SK-MEL-5 (cell line): ENCODE measurements around the gene XNDC1N. TPM values are rescaled to one million over a fixed set of nuclear protein-coding genes. Genes with fewer than 3 reads are reported as not detected.
"Not testable (repeated sequence)": the region's sequence is repeated elsewhere in the genome, so short reads cannot be mapped to it uniquely, and the experiment has no call there.

Source experiments
- DNase-seq: peaks from one replicate; pipeline ENCODE4 v3.0.0-alpha.2; 2016; ENCODE audit warnings: low read depth, low spot score
- in situ Hi-C: cut with HindIII; loops from 2 replicates; pipeline ENCODE4 v1.10.0; 2016; ENCODE audit warnings: low sequenced_read_pairs, high pct_unique_total_duplicates, low pct_unique_long_range_greater_than_20kb
- total RNA-seq: library from RNA; depleted of rRNA; stranded (reverse); fragments of >200 nt; shearing (Covaris generic); gene quantifications from 2 replicates; pipeline ENCODE4 v1.2.3, GENCODE V29; 2014

The XNDC1N gene
- total RNA-seq, 1 experiment from 2014 or later: 5.1 TPM

DNA sequence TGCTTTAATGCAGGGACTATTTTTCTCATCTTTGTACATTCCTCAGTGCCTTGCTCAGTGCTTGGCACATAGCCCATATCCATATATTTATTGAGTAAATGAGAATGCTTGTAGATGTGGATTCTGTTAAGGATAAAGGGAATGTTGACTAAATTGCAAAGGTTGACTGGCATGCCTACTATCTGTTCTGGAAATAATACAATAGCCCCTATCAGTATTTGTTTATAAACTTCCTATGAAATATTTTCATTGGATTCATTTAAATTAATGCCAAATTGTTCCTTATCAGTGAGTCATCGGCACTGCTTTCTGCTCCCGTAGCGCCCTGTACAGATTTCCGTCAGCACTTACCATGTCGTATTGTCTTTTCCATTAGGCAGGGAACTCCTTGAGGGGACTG, 8.4 kb upstream of the XNDC1N start:
- DNase-seq: no peak
- in situ Hi-C loops: no loop called here

DNA sequence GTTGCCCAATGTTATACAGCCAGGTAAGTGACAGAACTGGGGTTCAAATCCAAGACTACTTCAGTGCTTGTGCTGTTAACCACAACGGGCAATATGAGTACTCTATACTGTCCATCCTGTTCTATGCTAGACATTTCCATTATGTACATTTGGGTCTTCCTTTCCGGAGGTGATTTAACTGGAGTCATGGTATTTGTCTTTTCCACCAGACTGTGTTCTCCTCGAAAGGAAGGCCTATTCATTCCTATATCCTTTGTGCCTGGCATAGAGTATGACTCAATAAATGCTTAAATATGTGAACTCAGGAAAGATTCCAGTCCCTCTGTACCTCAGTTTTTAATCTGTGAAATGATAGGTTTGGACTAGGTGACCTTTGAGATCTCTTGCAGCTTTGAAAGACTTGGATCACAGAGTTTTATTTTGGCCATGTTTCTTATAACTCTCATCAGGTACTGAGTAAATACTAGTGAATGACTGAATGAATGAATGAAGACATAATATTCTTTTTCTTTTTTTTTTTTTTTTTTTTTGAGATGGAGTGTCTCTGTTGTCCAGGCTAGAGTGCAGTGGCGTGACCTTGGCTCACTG, 7.0 kb upstream of the XNDC1N start:
- DNase-seq: no peak
- in situ Hi-C loops: no loop called here

DNA sequence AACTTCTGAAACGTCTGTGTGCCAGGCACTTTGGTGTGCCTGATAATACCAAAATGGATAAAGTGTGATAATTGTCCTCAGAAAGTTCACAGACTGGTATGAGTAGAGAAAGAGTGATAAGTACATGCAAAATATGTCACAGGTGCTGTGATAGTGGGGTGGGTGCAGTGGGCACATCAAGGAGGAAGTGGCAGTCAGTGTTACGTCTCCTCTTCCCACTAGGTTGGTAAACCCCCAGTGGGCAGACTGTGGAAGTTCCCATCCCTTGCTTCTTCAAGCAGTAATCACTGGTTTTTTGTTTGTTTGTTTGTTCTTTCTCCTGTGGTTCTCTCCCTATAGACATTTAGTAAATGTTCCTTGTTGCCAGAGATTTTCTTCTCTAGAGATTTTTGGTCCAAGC, 5.8 kb upstream of the XNDC1N start:
- peak; percentile 32 for DNase-seq

GRCh38 chr11:71933141-71933933, 4.9 kb upstream of the XNDC1N start:
- DNase-seq: no peak
- in situ Hi-C loops: no loop called here

More for the DNA sequence above, 5.8 kb upstream of the XNDC1N start:
- in situ Hi-C loops: no loop called here

DNA sequence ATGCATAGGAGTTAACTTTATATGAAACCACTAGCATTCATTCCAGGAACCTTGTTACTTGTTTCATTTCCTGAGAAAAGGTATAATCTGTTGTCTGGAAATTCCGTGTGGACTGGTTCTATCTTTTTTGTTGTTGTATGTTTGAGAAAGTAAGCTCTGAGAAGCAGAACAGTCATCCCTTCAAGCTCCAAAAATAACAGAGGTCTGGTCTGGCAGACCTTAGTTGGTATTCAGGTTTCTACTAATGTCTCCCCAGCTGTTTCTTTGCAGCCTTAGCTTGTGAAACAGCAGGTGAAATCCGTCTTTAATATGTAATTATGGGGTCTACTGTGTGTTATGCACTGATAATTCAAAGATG, 2.8 kb upstream of the XNDC1N start:
- DNase-seq: no peak
- in situ Hi-C loops: no loop called here

DNA sequence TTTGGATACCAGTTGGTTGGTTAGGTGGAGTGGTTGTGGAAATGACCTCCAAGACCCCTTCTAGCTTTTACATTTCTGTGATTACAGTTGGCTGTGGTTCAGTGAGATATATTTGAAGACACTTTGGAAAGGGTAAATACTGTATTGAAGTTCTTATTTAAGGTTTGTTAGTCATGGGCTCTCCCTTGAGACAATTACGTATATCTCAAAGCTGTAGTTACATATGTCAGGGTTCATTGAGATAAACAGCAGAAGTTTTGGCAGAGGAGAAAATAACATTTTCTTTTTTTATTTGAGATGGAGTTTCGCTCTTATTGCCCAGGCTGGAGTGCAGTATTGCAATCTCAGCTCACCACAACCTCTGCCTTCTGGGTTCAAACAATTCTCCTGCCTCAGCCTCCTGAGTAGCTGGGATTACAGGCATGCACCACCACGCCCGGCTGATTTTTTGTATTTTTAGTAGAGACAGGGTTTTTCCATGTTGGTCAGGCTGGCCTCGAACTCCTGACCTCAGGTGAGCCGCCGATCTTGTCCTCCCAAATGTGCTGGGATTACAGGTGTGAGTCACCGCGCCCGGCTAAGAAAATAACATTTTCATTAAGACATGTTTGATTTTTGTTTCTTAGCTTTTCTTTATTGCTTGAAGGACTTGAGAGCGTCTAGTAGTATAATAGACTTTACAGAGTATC, 2.3 kb upstream of the XNDC1N start:
- DNase-seq: no peak
- in situ Hi-C loops: no loop called here

DNA sequence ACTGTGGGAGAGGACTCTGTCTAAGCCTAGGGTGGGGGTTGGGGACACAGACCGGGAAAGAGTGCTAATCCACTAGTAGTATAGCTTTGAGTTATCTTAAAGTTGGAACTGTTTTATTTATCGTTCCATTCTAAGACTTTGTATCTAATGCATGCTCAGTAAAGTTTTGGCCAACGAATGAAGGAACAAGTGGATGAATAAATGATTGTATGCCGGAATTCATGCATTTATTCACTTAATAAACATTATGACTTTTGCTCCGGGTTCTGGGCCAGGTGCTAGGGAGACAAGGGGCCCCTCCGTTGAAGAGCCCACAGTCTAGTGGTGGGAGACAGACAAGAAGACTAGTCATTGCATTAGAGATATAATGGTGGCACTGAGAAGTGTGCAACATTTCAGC, 1.1 kb upstream of the XNDC1N start:
- DNase-seq: no peak
- in situ Hi-C loops: no loop called here

DNA sequence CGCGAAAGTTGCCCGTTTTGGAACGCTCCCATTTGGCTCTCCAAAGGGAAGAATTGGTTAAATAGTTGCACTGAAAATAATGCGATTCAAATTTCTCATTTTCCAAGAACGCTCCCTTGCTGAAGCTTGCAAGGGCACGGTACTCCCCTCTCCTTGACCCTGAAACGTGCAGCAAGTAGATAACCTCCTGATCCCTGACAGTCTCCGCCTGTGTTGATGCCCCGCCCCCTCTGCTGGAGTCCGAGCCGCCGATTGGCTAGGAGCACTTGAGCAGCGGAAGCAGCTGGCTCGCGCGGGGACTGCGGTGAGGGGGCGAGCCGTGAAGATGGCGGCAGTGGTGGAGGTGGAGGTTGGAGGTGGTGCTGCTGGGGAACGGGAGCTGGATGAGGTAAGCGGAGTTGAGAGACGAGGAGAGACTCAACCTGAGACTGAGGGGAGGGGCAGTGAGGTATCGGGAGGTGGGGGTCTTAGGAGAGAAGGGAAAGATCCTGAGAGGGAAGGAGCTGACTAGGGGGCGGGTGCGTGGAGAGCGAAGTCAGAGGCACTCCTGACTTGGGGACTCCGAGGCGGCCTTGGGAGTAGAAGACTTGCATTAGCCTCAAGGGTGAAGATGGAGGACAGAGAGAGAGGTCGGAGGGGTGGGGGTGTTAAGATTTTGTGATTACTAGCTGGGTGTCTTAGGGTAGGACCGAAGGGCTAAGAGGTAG, 496 bp upstream of the XNDC1N start, which contains the start of gene RNF121:
TSS of gene RNF121 (plus strand) at position 310 of the 707 bp plus-strand sequence. CDS start at position 326, 16 bp downstream.
- in situ Hi-C loops: no loop called here
- DNase-seq: peak; percentile 99

GRCh38 chr11:71917646-71918140, 10.7 kb downstream of the XNDC1N start:
- in situ Hi-C loops: no loop called here

DNA sequence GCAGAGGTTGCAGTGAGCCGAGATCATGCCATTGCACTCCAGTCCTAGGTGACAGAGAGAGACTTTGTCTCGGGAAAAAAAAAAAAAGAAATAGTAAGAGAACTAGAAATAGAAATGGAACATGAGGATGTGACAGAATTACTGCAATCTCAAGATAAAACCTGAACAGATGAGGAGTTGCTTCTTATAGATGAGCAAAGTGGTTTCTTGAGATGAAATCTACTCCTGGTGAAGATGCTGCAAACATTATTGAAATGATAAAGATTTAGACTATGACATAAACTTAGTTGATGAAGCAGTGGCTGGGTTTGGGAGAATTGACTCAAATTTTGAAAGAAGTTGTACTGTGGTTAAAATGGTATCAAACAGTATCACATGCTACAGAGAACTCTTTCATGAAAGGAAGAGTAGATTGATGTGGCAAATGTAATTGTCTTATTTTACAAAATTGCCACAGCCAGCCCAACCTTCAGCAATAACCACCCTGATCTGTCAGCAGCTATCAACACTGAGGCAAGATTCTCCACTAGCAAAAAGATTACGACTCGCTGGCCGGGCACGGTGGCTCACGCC, 13.7 kb downstream of the XNDC1N start:
- in situ Hi-C loops: no loop called here
- no peak for DNase-seq

More at GRCh38 chr11:71917646-71918140, 10.7 kb downstream of the XNDC1N start:
- DNase-seq: no peak

DNA sequence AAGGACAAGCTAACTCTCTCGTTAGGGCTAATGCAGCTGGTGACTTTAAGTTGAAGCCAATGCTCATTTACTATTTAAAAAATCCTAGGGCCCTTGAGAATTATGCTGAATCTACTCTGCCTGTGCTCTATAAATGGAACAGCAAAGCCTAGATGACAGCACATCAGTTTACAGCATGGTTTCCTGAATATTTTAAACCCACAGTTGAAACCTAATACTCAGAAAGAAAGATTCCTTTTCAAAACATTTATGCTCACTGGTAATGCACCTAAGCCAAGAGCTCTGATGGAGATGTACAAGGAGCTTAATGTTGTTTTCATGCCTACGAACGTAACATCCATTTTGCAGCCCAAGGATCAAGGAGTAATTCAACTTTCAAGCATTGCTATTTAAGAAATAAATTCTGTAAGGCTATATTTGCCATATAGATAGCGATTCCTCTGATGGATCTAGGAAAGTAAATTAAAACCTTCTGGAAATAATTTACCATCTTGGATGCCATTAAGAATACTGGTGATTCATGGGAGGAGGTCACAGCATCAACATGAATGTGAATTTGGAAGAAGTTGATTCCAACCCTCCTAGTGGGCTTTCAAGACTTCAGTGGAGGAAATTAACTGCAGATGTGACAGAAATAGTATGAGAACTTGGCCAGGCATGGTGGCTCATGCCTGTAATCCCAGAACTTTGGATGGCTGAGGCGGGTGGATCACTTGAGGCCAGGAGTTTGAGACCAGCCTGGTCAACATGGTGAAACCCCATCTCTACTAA, 14.5 kb downstream of the XNDC1N start:
- no peak for DNase-seq
- in situ Hi-C loops: no loop called here

- in situ Hi-C loops: not testable (repeated sequence)
Observed at GRCh38 chr11:71911986-71912340, 16.4 kb downstream of the XNDC1N start.

DNA sequence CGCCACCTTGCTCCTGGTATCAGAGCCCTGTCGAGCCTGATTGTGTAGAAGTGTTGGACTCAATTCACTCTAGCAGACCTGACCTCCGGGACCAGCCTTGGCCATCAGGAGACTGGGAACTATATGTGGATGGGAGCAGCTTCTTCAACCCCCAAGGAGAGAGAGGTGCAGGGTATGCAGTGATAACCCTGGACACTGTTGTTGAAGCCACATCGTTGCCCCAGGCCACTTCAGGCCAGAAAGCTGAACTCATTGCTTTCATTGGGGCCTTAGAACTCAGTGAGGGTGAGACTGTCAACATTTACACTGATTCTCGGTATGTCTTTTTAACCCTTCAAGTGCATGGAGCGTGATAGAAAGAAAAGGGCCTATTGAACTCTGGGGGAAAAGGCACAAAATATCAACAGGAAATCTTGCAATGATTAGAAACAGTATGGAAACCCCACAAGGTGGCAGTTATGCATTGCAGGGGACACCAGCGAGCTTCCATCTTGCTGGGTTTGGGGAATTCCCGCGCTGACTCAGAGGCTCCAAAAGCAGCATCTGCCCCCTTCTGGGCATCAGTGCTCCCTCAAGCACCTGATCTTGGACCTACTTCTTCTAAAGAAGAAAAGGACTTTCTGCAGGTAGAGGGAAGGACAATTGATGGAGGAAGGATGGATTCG, 16.9 kb downstream of the XNDC1N start:
- DNase-seq, in situ Hi-C loops: not testable (repeated sequence)

More at GRCh38 chr11:71911986-71912340, 16.4 kb downstream of the XNDC1N start:
- not testable (repeated sequence) for DNase-seq

DNA sequence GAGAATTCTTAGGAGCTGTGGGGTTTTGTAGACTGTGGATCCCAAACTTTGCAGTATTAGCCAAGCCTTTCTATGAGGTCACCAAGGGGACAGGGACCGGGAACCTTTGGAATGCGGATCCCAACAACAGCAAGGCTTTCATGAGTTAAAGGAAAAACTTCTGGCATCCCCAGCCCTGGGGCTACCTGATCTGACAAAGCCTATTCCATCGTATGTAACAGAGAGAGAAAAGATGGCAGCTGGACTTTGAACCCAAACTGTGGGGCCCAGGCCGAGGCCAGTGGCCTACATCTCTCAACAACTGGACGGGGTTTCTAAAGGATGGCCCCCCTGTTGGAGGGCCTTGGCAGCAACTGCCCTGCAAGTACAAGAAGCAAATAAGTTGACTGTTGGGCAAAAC, 17.6 kb downstream of the XNDC1N start:
- DNase-seq, in situ Hi-C loops: not testable (repeated sequence)

- in situ Hi-C loops: no loop called here
Observed at GRCh38 chr11:71908218-71908617, 20.2 kb downstream of the XNDC1N start.

DNA sequence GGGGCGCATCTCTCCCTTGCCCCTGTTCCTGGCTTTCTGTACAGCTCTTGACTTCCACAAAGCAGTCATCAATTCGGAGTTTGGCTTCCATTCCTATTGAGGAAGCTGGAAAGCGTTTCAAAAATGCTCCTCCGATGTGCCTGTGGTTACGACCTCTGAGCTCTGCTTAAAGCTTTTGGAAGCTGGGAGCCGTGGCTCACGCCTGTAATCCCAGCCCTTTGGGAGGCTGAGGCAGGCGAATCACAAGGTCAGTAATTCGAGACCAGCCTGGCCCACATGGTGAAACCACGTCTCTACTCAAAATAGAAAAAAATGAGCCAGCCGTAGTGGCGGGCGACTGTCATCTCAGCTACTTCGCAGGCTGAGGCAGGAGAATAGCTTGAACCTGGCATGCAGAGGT, 27.3 kb downstream of the XNDC1N start:
- DNase-seq, in situ Hi-C loops: not testable (repeated sequence)

More at GRCh38 chr11:71908218-71908617, 20.2 kb downstream of the XNDC1N start:
- no peak for DNase-seq
